B cell (primary cell): ENCODE measurements around the gene SLU7.

Experiments used
- EZH2 ChIP-seq: IDR thresholded peaks from 2 replicates; pipeline ENCODE4 v1.6.1; 2012; ENCODE audit warnings: borderline replicate concordance, low read depth, mild to moderate bottlenecking, moderate library complexity, low read length; ENCODE audit not compliant: insufficient read depth, poor library complexity, severe bottlenecking
- TF ChIP-seq, protein P1 (sequence below): fragments of 200-600 bp; IDR thresholded peaks from one replicate; pipeline ENCODE4 v1.8.0; 2022; ENCODE audit warnings: antibody characterized with exemption, mild to moderate bottlenecking

DNA sequence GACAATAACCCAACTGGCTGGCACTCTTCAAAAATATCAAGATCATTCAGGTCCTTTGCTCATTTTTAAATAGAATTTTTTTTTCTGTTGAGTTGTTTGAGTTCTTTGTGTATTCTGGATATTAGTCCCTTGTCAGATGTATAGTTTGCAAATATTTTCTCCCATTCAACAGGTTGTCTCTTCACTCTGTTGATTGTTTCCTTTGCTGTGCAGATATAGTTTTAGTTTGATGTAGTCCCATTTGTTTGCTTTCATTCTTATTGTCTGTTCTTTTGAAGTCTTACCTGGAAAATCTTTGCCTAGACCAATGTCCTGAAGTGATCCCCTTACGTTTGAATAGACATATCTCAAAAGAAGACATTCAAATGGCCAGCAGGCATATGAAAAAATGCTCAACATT lies 25.5 kb upstream of the SLU7 start:
- TF ChIP-seq EZH2: no peak
- TF ChIP-seq, protein P1, sequence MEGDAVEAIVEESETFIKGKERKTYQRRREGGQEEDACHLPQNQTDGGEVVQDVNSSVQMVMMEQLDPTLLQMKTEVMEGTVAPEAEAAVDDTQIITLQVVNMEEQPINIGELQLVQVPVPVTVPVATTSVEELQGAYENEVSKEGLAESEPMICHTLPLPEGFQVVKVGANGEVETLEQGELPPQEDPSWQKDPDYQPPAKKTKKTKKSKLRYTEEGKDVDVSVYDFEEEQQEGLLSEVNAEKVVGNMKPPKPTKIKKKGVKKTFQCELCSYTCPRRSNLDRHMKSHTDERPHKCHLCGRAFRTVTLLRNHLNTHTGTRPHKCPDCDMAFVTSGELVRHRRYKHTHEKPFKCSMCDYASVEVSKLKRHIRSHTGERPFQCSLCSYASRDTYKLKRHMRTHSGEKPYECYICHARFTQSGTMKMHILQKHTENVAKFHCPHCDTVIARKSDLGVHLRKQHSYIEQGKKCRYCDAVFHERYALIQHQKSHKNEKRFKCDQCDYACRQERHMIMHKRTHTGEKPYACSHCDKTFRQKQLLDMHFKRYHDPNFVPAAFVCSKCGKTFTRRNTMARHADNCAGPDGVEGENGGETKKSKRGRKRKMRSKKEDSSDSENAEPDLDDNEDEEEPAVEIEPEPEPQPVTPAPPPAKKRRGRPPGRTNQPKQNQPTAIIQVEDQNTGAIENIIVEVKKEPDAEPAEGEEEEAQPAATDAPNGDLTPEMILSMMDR: no peak
